H1 (cell line): ENCODE results near the gene MPV17L2. TPM values are rescaled to one million over a fixed set of nuclear protein-coding genes. Genes with fewer than 3 reads are reported as not detected.

Experiments used
- CTCF ChIA-PET: fragments of 300-600 bp; sonication (Branson Sonifier 250); formaldehyde crosslinking; loops from one replicate; lab custom pipeline; 2021; ENCODE audit not compliant: partially characterized antibody; lab: Charles Lee
- POLR2A ChIA-PET: fragments of 300-600 bp; sonication (Branson Sonifier 250); formaldehyde crosslinking; loops from one replicate; lab custom pipeline; 2021; ENCODE audit warnings: inconsistent platforms; ENCODE audit not compliant: partially characterized antibody; lab: Charles Lee
- DNase-seq, 2 experiments: peaks; one replicate each; pipeline versions ENCODE4 v3.0.0 to v3.0.0-alpha.2; 2010 to 2022; ENCODE audit warnings: low spot score in 2 of 2, low read depth in 1 of 2, mixed read lengths in 1 of 2
- FAIRE-seq: peaks from 2 replicates; lab custom pipeline; 2011; peaks lifted over from hg19 to GRCh38; lab: Jason Lieb, UNC
- H2AFZ ChIP-seq: 2 replicates; pipeline ENCODE4 v1.8.1; 2012; ENCODE audit warnings: low read length, inconsistent platforms
- H2AK5ac ChIP-seq: 2 replicates; pipeline ENCODE4 v1.6.1; 2013; ENCODE audit warnings: low read depth, low read length
- H2BK120ac ChIP-seq: replicated peaks from 2 replicates; pipeline ENCODE3; 2013; ENCODE audit warnings: low read depth, low read length, inconsistent platforms
- H2BK12ac ChIP-seq: 2 replicates; pipeline ENCODE4 v1.6.1; 2013; ENCODE audit warnings: low read depth, low read length
- H2BK15ac ChIP-seq: 2 replicates; pipeline ENCODE4 v1.6.1; 2013; ENCODE audit warnings: low read length
- H2BK20ac ChIP-seq: 2 replicates; pipeline ENCODE4 v1.6.1; 2013; ENCODE audit warnings: low read length
- H2BK5ac ChIP-seq: 2 replicates; pipeline ENCODE4 v1.6.1; 2013; ENCODE audit warnings: low read depth, low read length
- H3K14ac ChIP-seq: 2 replicates; pipeline ENCODE4 v1.6.1; 2013; ENCODE audit warnings: inconsistent platforms; ENCODE audit not compliant: insufficient read length
- H3K18ac ChIP-seq: 2 replicates; pipeline ENCODE4 v1.6.1; 2013; ENCODE audit warnings: low read length; ENCODE audit errors: extremely low read depth
- H3K23ac ChIP-seq: 2 replicates; pipeline ENCODE4 v1.6.1; 2013; ENCODE audit warnings: inconsistent platforms; ENCODE audit not compliant: insufficient read length
- H3K23me2 ChIP-seq: 2 replicates; pipeline ENCODE4 v1.6.1; 2013; ENCODE audit warnings: low read depth, low read length
- H3K27ac ChIP-seq: 2 replicates; pipeline ENCODE4 v1.6.1; 2011; ENCODE audit warnings: low read depth, low read length, inconsistent platforms
- H3K27me3 ChIP-seq, 4 experiments: replicated peaks in 1 of 4; 1 replicate in 1 of 4; 2 replicates in 3 of 4; pipeline versions ENCODE4 v1.6.1 to v1.8.1; 2011 to 2013; ENCODE audit warnings: low read length in 3 of 4, mild to moderate bottlenecking in 3 of 4, inconsistent platforms in 2 of 4, mixed read lengths in 2 of 4, moderate library complexity in 1 of 4; ENCODE audit not compliant: control insufficient read depth in 3 of 4, insufficient read depth in 3 of 4; ENCODE audit errors: extremely low read depth in 1 of 4
- H3K36me3 ChIP-seq, 4 experiments: 2 replicates each; pipeline versions ENCODE4 v1.6.1 to v1.8.1; 2011 to 2013; ENCODE audit warnings: mild to moderate bottlenecking in 4 of 4, low read length in 3 of 4, moderate library complexity in 2 of 4, control low read depth in 1 of 4, inconsistent platforms in 1 of 4; ENCODE audit not compliant: insufficient read depth in 4 of 4, control insufficient read depth in 2 of 4
- H3K4ac ChIP-seq: replicated peaks from 2 replicates; pipeline ENCODE3; 2013; ENCODE audit warnings: low read length, low read depth, mixed read lengths, inconsistent platforms; ENCODE audit not compliant: insufficient read length
- H3K4me1 ChIP-seq, 4 experiments: replicated peaks in 1 of 4; 1 replicate in 1 of 4; 2 replicates in 3 of 4; pipeline versions ENCODE4 v1.6.1 to v1.8.1; 2011 to 2013; ENCODE audit warnings: low read length in 3 of 4, inconsistent platforms in 2 of 4, mixed read lengths in 1 of 4; ENCODE audit not compliant: insufficient read depth in 4 of 4, control insufficient read depth in 3 of 4
- H3K4me2 ChIP-seq, 2 experiments: 2 replicates each; pipeline versions ENCODE4 v1.6.1 to v1.8.1; 2011 to 2013; ENCODE audit warnings: low read depth in 2 of 2, low read length in 2 of 2, control low read depth in 1 of 2, inconsistent platforms in 1 of 2, mild to moderate bottlenecking in 1 of 2; ENCODE audit not compliant: insufficient read depth in 1 of 2
- H3K4me3 ChIP-seq, 4 experiments: fragments of 200-600, 300-600 bp in 1 of 4; sonication (generic), shearing (Covaris generic), sonication (Bioruptor Twin) in 1 of 4; 2 replicates each; pipeline versions ENCODE4 v1.5.1 to v1.8.1; 2011 to 2016; ENCODE audit warnings: low read length in 4 of 4, low read depth in 3 of 4, control low read depth in 2 of 4, inconsistent platforms in 2 of 4, mild to moderate bottlenecking in 2 of 4, mixed read lengths in 1 of 4, moderate library complexity in 1 of 4; ENCODE audit not compliant: insufficient read depth in 2 of 4; ENCODE audit errors: extremely low read depth in 1 of 4
- H3K56ac ChIP-seq: replicated peaks from 2 replicates; pipeline ENCODE3; 2013; ENCODE audit warnings: low read depth, mild to moderate bottlenecking, mixed read lengths, low read length, inconsistent platforms; ENCODE audit not compliant: insufficient read length
- H3K79me1 ChIP-seq: 2 replicates; pipeline ENCODE4 v1.6.1; 2013; ENCODE audit warnings: low read depth, low read length, control low read depth
- H3K79me2 ChIP-seq, 2 experiments: 2 replicates each; pipeline versions ENCODE4 v1.6.1 to v1.8.1; 2012 to 2013; ENCODE audit warnings: low read length in 2 of 2, mild to moderate bottlenecking in 2 of 2, inconsistent platforms in 1 of 2; ENCODE audit not compliant: insufficient read depth in 2 of 2, control insufficient read depth in 1 of 2
- H3K9ac ChIP-seq, 4 experiments: replicated peaks in 1 of 4; 1 replicate in 1 of 4; 2 replicates in 3 of 4; pipeline versions ENCODE4 v1.6.1 to v1.8.1; 2011 to 2013; ENCODE audit warnings: low read depth in 3 of 4, low read length in 3 of 4, control low read depth in 2 of 4, mild to moderate bottlenecking in 2 of 4, moderate library complexity in 2 of 4, inconsistent platforms in 1 of 4; ENCODE audit errors: extremely low read depth in 1 of 4
- H3K9me3 ChIP-seq, 2 experiments: 2 replicates each; pipeline versions ENCODE4 v1.6.1 to v1.8.1; 2012 to 2013; ENCODE audit warnings: mild to moderate bottlenecking in 2 of 2, moderate library complexity in 2 of 2, control low read depth in 1 of 2, inconsistent platforms in 1 of 2, low read depth in 1 of 2, low read length in 1 of 2, mixed read lengths in 1 of 2; ENCODE audit not compliant: insufficient read depth in 2 of 2
- H4K20me1 ChIP-seq, 2 experiments: replicated peaks in 1 of 2; 2 replicates each; pipeline versions ENCODE3 to v1.8.1; 2011 to 2013; ENCODE audit warnings: inconsistent platforms in 2 of 2, low read length in 2 of 2, mild to moderate bottlenecking in 1 of 2; ENCODE audit not compliant: insufficient read depth in 2 of 2, control insufficient read depth in 1 of 2
- H4K5ac ChIP-seq: 2 replicates; pipeline ENCODE4 v1.6.1; 2013; ENCODE audit warnings: low read length, low read depth, mixed read lengths, inconsistent platforms; ENCODE audit not compliant: insufficient read length
- H4K8ac ChIP-seq: 2 replicates; pipeline ENCODE4 v1.8.0; 2013; ENCODE audit warnings: mild to moderate bottlenecking, moderate library complexity, low read length, inconsistent platforms; ENCODE audit not compliant: insufficient read depth; ENCODE audit errors: extremely low read depth
- H4K91ac ChIP-seq: replicated peaks from 2 replicates; pipeline ENCODE3; 2013; ENCODE audit warnings: low read length, mixed read lengths, inconsistent platforms; ENCODE audit not compliant: insufficient read length
- CHD2 ChIP-seq: IDR thresholded peaks from 2 replicates; pipeline ENCODE4 v1.6.1; 2012; ENCODE audit warnings: low read length, improper control_type of control experiment
- CREB1 ChIP-seq: IDR thresholded peaks from 2 replicates; pipeline ENCODE4 v1.6.1; 2012; ENCODE audit warnings: inconsistent platforms
- EZH2 ChIP-seq: fragments of 200-600 bp; sonication (generic); IDR thresholded peaks from 2 replicates; pipeline ENCODE4 v1.7.1; 2012; ENCODE audit warnings: low read depth, mild to moderate bottlenecking, moderate library complexity, low read length, inconsistent platforms; ENCODE audit not compliant: severe bottlenecking
- HDAC6 ChIP-seq: IDR thresholded peaks from one replicate; pipeline ENCODE4 v1.7.1; 2012; ENCODE audit warnings: low read depth, mild to moderate bottlenecking, inconsistent platforms, low read length, moderate library complexity
- KDM1A ChIP-seq: fragments of 200-600, 300-600 bp; sonication (generic); IDR thresholded peaks from 2 replicates; pipeline ENCODE4 v1.7.1; 2016; ENCODE audit warnings: mild to moderate bottlenecking, low read length, borderline replicate concordance
- MAX ChIP-seq: IDR thresholded peaks from 2 replicates; pipeline ENCODE4 v1.6.1; 2012; ENCODE audit warnings: inconsistent platforms
- POLR2AphosphoS5 ChIP-seq: IDR thresholded peaks from 2 replicates; pipeline ENCODE4 v1.6.1; 2011; ENCODE audit warnings: low read depth, low read length
- RAD21 ChIP-seq, 2 experiments: IDR thresholded peaks in 1 of 2; conservative IDR thresholded peaks in 1 of 2; 2 replicates each; pipeline ENCODE4 v1.6.1; 2011; ENCODE audit warnings: low read depth in 2 of 2, low read length in 2 of 2, improper control_type of control experiment in 1 of 2, inconsistent platforms in 1 of 2, mild to moderate bottlenecking in 1 of 2, moderate library complexity in 1 of 2
- SRF ChIP-seq: IDR thresholded peaks from 2 replicates; pipeline ENCODE4 v1.6.1; 2011; ENCODE audit warnings: mild to moderate bottlenecking, low read depth, low read length, moderate library complexity
- TAF7 ChIP-seq: optimal IDR thresholded peaks from 2 replicates; pipeline ENCODE3; 2011; ENCODE audit warnings: low read depth, mild to moderate bottlenecking, inconsistent platforms, low read length, moderate library complexity, borderline replicate concordance
- WGBS, 2 experiments: shearing (Covaris generic) in 1 of 2; methylation state at CpG; one replicate each; pipeline versions ENCODE4 v1.1.6 to v1.1.7; 2013 to 2015; ENCODE audit warnings: low lambda C conversion rate in 2 of 2, mixed read lengths in 2 of 2, inconsistent platforms in 1 of 2, low coverage in 1 of 2, missing lambda C conversion rate in 1 of 2; ENCODE audit not compliant: insufficient replicate concordance in 2 of 2, insufficient coverage in 1 of 2, insufficient read length in 1 of 2; ENCODE audit errors: extremely low coverage in 1 of 2, missing lambda C conversion rate in 1 of 2; 5-methylcytosine and 5-hydroxymethylcytosine counted together
- polyA plus RNA-seq, 7 experiments: library from polyadenylated mRNA; depleted of rRNA in 3 of 7; stranded (reverse) in 5 of 7; unstranded in 2 of 7; fragments of >200 nt in 5 of 7; fragments of 200-250 nt in 2 of 7; gene quantifications; 1 replicate in 5 of 7; 2 replicates in 1 of 7; 4 replicates in 1 of 7; pipeline versions ENCODE4 v1.2.1 to v1.2.3, GENCODE V29; 2011 to 2013; ENCODE audit warnings: missing spikeins in 2 of 7, mixed read lengths in 2 of 7
- total RNA-seq: library from RNA; stranded (reverse); fragmentation: NEBNext Ultra II Directional; extraction: Animal tissue kit (Norgen Biotek cat#: 25700); gene quantifications from 2 replicates; pipeline ENCODE4 v1.2.1, GENCODE V29; 2021

Gene MPV17L2
- total and polyA plus RNA-seq, 2 of the 8 experiments (the other 6 are each of a cell fraction or from before 2014, with no cell fraction given), result 24.2 to 82.6 TPM

- peak overlapping the region; percentile 13; the same call in 1 of the 2 replicates for H2BK15ac ChIP-seq
- H3K14ac ChIP-seq, result no peak overlapping the region
- H4K91ac ChIP-seq, result peak overlapping the region; percentile 38
- H3K9me3 ChIP-seq, result no peaks in the 10 kb centered on the region
- no peak overlapping the region for H2BK5ac ChIP-seq
- no peaks in the 10 kb centered on the region for H3K36me3 ChIP-seq
- no peaks in the 10 kb centered on the region for H3K79me1 ChIP-seq
- no peak overlapping the region for H2BK20ac ChIP-seq
- no peak overlapping the region for H4K5ac ChIP-seq
- H2BK12ac ChIP-seq, result 0 out of 2 replicates have a peak overlapping the region, but pooled peaks have one; percentile 17
- H3K18ac ChIP-seq, result no peak overlapping the region; the same call in 1 of the 2 replicates
- peak overlapping the region; percentile 48 for H3K4ac ChIP-seq
- peaks cover 13% of the 10 kb centered on the region for H3K23me2 ChIP-seq
- H3K4me3 ChIP-seq, result no peak overlapping the region
- CTCF ChIA-PET, result interaction anchor here (1.0 to 8.3 kb wide), 13 partner anchors 10 to 518 kb away, joined by 3 to 87 read pairs (median 6); partner anchors contain the start of genes MPV17L2 and RAB3A
- no peaks in the 10 kb centered on the region for H4K20me1 ChIP-seq
- H3K27ac ChIP-seq, result no peak overlapping the region
- H3K9ac ChIP-seq, result no peak overlapping the region
- H4K8ac ChIP-seq, result no peak overlapping the region; the same call in 1 of the 2 replicates
- H3K4me1 ChIP-seq, result peaks cover 0 to 20% (median 16%) of the 10 kb centered on the region in 4 experiments; a peak in 6 of 7 replicates
- no peaks in the 10 kb centered on the region for H3K79me2 ChIP-seq
- no peak for FAIRE-seq
- POLR2A ChIA-PET, result interaction anchor here (0.6 to 6.5 kb wide), 8 partner anchors 9 to 112 kb away, joined by 3 to 59 read pairs (median 4); partner anchors contain the start of genes JUND and RAB3A
- peak overlapping the region; percentile 82; the same call in 1 of the 2 replicates for H2AK5ac ChIP-seq
- peaks cover 10 to 19% (median 16%) of the 10 kb centered on the region in 4 experiments for H3K27me3 ChIP-seq
- H3K56ac ChIP-seq, result no peak overlapping the region
- no peak overlapping the region for H2BK120ac ChIP-seq
- WGBS, 2 experiments, result 94% methylated on average over 23 of the region's 25 CpGs; no CpG with 5 or more reads in 1 of the 2 experiments
- H3K23ac ChIP-seq, result no peak overlapping the region
- no peak for DNase-seq
- no peak overlapping the region for H2AFZ ChIP-seq
- H3K4me2 ChIP-seq, result no peak overlapping the region
- TF ChIP-seq HDAC6 (no peak), SRF (no peak), CREB1 (no peak), KDM1A (no peak), TAF7 (no peak), CHD2 (no peak), RAD21 (IDR thresholded peaks at IDR 0.05 in 1 of 2, conservative IDR thresholded peaks at IDR 0.05 in 1 of 2; ENCODE audit: low read depth in 2 of 2, low read length in 2 of 2) (no peak), MAX (no peak), POLR2AphosphoS5 (no peak), EZH2 (no peak)
Measured at GRCh38 chr19:18221815-18222725, 29.1 kb downstream of the MPV17L2 start.
